SK-N-MC (cell line): ENCODE measurements around the gene ANKS3.

ENCODE experiments used
- EZH2 ChIP-seq: fragments of 200-600 bp; sonication (generic); IDR thresholded peaks from one replicate; pipeline ENCODE4 v1.6.1; 2017; ENCODE audit warnings: antibody characterized with exemption
- POLR2AphosphoS5 ChIP-seq: IDR thresholded peaks from 2 replicates; pipeline ENCODE4 v1.6.1; 2012; ENCODE audit warnings: mild to moderate bottlenecking, low read depth, low read length, borderline replicate concordance

DNA sequence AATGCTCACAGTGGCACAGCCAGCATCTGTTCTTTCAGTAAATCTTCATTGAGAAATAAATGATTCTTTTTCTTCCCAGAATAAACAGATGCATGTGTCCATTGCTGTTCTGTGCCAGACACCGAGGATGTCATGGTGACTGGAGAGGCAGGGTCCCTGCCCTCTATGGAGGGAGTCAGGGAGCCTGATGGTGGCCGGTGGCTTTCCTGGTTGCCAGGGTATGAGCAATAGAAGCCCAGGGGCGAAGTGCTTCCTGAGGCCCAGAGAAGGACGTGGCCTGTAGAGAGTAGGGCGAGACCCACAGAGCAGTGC, 70.7 kb downstream of the ANKS3 start:
- TF ChIP-seq EZH2: no peak
- TF ChIP-seq POLR2AphosphoS5: no peak
